ENCODE measurements around the gene LTBP3.

Gene LTBP3

GRCh38 chr11:65553301-65554001 is 4.7 kb downstream of the LTBP3 start:
- no peak for FAIRE-seq

- no peak for FAIRE-seq
These were observed 5.7 kb downstream of the LTBP3 start for GRCh38 chr11:65552388-65552951.

- no peak for FAIRE-seq
These were observed 6.4 kb downstream of the LTBP3 start for GRCh38 chr11:65551572-65552387.

GRCh38 chr11:65549096-65549495 is 9.1 kb downstream of the LTBP3 start:
- no peak for FAIRE-seq

GRCh38 chr11:65548395-65548794 is 9.8 kb downstream of the LTBP3 start:
- FAIRE-seq, result no peak

- no peak for FAIRE-seq
These were observed 10.6 kb downstream of the LTBP3 start for GRCh38 chr11:65547446-65548125.

- no peak for FAIRE-seq
These were observed 11.8 kb downstream of the LTBP3 start for GRCh38 chr11:65546217-65546958.

- no peak for FAIRE-seq
These were observed 12.3 kb downstream of the LTBP3 start for GRCh38 chr11:65545853-65546216.

GRCh38 chr11:65542738-65543390 is 15.3 kb downstream of the LTBP3 start:
- no peak for FAIRE-seq

GRCh38 chr11:65541093-65541982 is 16.8 kb downstream of the LTBP3 start:
- no peak for FAIRE-seq

GRCh38 chr11:65540290-65541092 is 17.7 kb downstream of the LTBP3 start:
- FAIRE-seq, result no peak

GRCh38 chr11:65539744-65540289 is 18.3 kb downstream of the LTBP3 start:
- no peak for FAIRE-seq

GRCh38 chr11:65538915-65539743 is 19.0 kb downstream of the LTBP3 start:
- FAIRE-seq, result no peak

GRCh38 chr11:65538232-65538914 is 19.8 kb downstream of the LTBP3 start:
- no peak for FAIRE-seq

- FAIRE-seq, result no peak
These were observed 20.4 kb downstream of the LTBP3 start for GRCh38 chr11:65537620-65538231.

- no peak for FAIRE-seq
These were observed 20.9 kb downstream of the LTBP3 start for GRCh38 chr11:65537296-65537597.

- FAIRE-seq, result no peak
These were observed 21.5 kb downstream of the LTBP3 start for GRCh38 chr11:65536412-65537295.
